Right renal pelvis (tissue), 4 donors: ENCODE results near the gene PTPA. TPM values are rescaled to one million over a fixed set of nuclear protein-coding genes. Genes with fewer than 3 reads are reported as not detected.
"Not testable (repeated sequence)": the region's sequence is repeated elsewhere in the genome, so short reads cannot be mapped to it uniquely, and the experiment has no call there.

Source experiments
- DNase-seq, 4 donors: peaks; one replicate each; pipeline ENCODE4 v3.0.0-alpha.2; 2013; ENCODE audit warnings: low read depth in 4 of 4, low spot score in 3 of 4, missing footprints in 1 of 4
- polyA plus RNA-seq, 4 donors: library from polyadenylated mRNA; unstranded; fragments of 120-200 nt; gene quantifications; one replicate each; pipeline ENCODE4 v1.2.1, GENCODE V29; 2013; ENCODE audit not compliant: insufficient read length in 4 of 4

PTPA gene
- polyA plus RNA-seq, 4 donors: 99.2 to 131 (median 117) TPM

GRCh38 chr9:129174724-129175514 lies 63.7 kb downstream of the PTPA start:
- DNase-seq: peak in 1 of 4 donors; percentile 79

GRCh38 chr9:129175515-129175824 lies 64.3 kb downstream of the PTPA start:
- no peak for DNase-seq

GRCh38 chr9:129175825-129176633 lies 64.8 kb downstream of the PTPA start:
- peak; percentile 80 to 86 (median 82) for DNase-seq

- no peak for DNase-seq
These were observed 65.7 kb downstream of the PTPA start for GRCh38 chr9:129176701-129177442.

GRCh38 chr9:129177443-129177790 lies 66.2 kb downstream of the PTPA start:
- no peak for DNase-seq

- peak; percentile 89 to 93 (median 92) for DNase-seq
These were observed 66.8 kb downstream of the PTPA start, which contains the start of gene IER5L for GRCh38 chr9:129177791-129178567. Gene IER5L, minus strand, starts transcription at chr9:129178261. Its CDS starts 209 bp downstream, at chr9:129178052.

GRCh38 chr9:129178568-129179382 lies 67.6 kb downstream of the PTPA start:
- no peak for DNase-seq

- no peak for DNase-seq
These were observed 70.0 kb downstream of the PTPA start for GRCh38 chr9:129181246-129181645.

- no peak for DNase-seq
These were observed 70.9 kb downstream of the PTPA start for GRCh38 chr9:129182122-129182521.

GRCh38 chr9:129182625-129183494 lies 71.6 kb downstream of the PTPA start:
- DNase-seq: no peak

- DNase-seq: no peak
These were observed 72.4 kb downstream of the PTPA start for GRCh38 chr9:129183495-129184218.

- no peak for DNase-seq
These were observed 73.0 kb downstream of the PTPA start for GRCh38 chr9:129184219-129184524.

GRCh38 chr9:129184596-129185122 lies 73.4 kb downstream of the PTPA start:
- no peak for DNase-seq

GRCh38 chr9:129185402-129185801 lies 74.2 kb downstream of the PTPA start:
- no peak for DNase-seq

GRCh38 chr9:129185991-129186390 lies 74.8 kb downstream of the PTPA start:
- no peak for DNase-seq

GRCh38 chr9:129187042-129187441 lies 75.8 kb downstream of the PTPA start:
- DNase-seq: no peak

- DNase-seq: not testable (repeated sequence)
These were observed 78.8 kb downstream of the PTPA start for GRCh38 chr9:129189971-129190370.

- DNase-seq: no peak
These were observed 80.0 kb downstream of the PTPA start for GRCh38 chr9:129191234-129191633.
